Prostate gland (tissue), 2 donors: ENCODE results near the gene CHST15.
"Not testable (repeated sequence)": the region's sequence is repeated elsewhere in the genome, so short reads cannot be mapped to it uniquely, and the experiment has no call there.

ENCODE experiments used
- CTCF ChIP-seq, 4 experiments: fragments of 200-600 bp in 2 of 4; fragments of 450-650 bp in 2 of 4; sonication (generic) in 2 of 4; IDR thresholded peaks; 1 replicate in 3 of 4; 2 replicates in 1 of 4; pipeline ENCODE4 v1.5.1; 2016 to 2019; ENCODE audit warnings: antibody characterized with exemption in 4 of 4, mild to moderate bottlenecking in 2 of 4, moderate library complexity in 2 of 4
- POLR2A ChIP-seq: fragments of 450-650 bp; IDR thresholded peaks from one replicate; pipeline ENCODE4 v1.6.1; 2016; ENCODE audit warnings: antibody characterized with exemption, mild to moderate bottlenecking
- POLR2AphosphoS5 ChIP-seq: sonication (generic); formaldehyde crosslinking; IDR thresholded peaks from one replicate; pipeline ENCODE4 v1.6.1; 2017; ENCODE audit warnings: antibody characterized with exemption

GRCh38 chr10:124095801-124096200, 2.4 kb upstream of the CHST15 start:
- TF ChIP-seq POLR2A; CTCF (IDR thresholded peaks at IDR 0.05); POLR2AphosphoS5: not testable (repeated sequence)
